ENCODE measurements around the gene RUSF1.

- TF ChIP-seq REST (IDR thresholded peaks at IDR 0.05; ENCODE audit: borderline replicate concordance) (peak; percentile 51), REST (CRISPR knock-in tag; IDR thresholded peaks at IDR 0.05; ENCODE audit: low read depth) (peak; percentile 74; the same call in 1 of the 2 replicates), ZNF253 (CRISPR knock-in tag; conservative IDR thresholded peaks at IDR 0.05) (no peak), POLR2AphosphoS5 (IDR thresholded peaks at IDR 0.05; ENCODE audit: control insufficient read depth, insufficient read depth, low read depth, low read length) (peak; percentile 77), POLR2A (conservative IDR thresholded peaks at IDR 0.05) (peak; percentile 97), HNRNPH1 (optimal IDR thresholded peaks at IDR 0.05; ENCODE audit: low read depth, low read length) (no peak), RFX7 (CRISPR knock-in tag; IDR thresholded peaks at IDR 0.05) (no peak), ZBTB11 (CRISPR knock-in tag; IDR thresholded peaks at IDR 0.05) (peak in 1 of 3 experiments; percentile 83; a peak in 2 of 6 replicates)
Observed at GRCh38 chr16:31458844-31459686, 49.1 kb downstream of the RUSF1 start, which contains the start of gene ARMC5.

Data from K562 (cell line).